Activated CD8-positive, alpha-beta memory T cell treated with anti-CD3 and anti-CD28 coated beads, Interleukin-2, amount 10 ng/mL, durations not matched to agents 7 days and 5 days (primary cell): ENCODE results near the gene RGS5. TPM values are rescaled to one million over a fixed set of nuclear protein-coding genes. Genes with fewer than 3 reads are reported as not detected.
"Not testable (repeated sequence)": the region's sequence is repeated elsewhere in the genome, so short reads cannot be mapped to it uniquely, and the experiment has no call there.

Experiments used
- ATAC-seq: fragments of 150-1000 bp; cut with Tn5 transposase; one replicate; pipeline ENCODE4 v1.10.0; 2021; ENCODE audit warnings: moderate library complexity
- CTCF ChIA-PET: fragments of 350-600 bp; sonication (Branson Sonifier 250); formaldehyde crosslinking; loops from one replicate; lab custom pipeline; 2021; ENCODE audit warnings: antibody characterized with exemption; lab: Charles Lee
- DNase-seq: peaks from one replicate; pipeline ENCODE4 v3.0.0-alpha.2; 2020
- H3K27ac Mint-ChIP-seq: one replicate; pipeline ENCODE4 v1.8.0; 2021; ENCODE audit warnings: mild to moderate bottlenecking, mixed read lengths
- H3K27me3 Mint-ChIP-seq: one replicate; pipeline ENCODE4 v1.8.0; 2021; ENCODE audit warnings: mixed read lengths
- H3K36me3 Mint-ChIP-seq: one replicate; pipeline ENCODE4 v1.8.0; 2021; ENCODE audit warnings: mild to moderate bottlenecking, mixed read lengths
- H3K4me1 Mint-ChIP-seq: one replicate; pipeline ENCODE4 v1.8.0; 2021; ENCODE audit warnings: mixed read lengths
- H3K4me3 Mint-ChIP-seq: one replicate; pipeline ENCODE4 v1.8.0; 2021; ENCODE audit warnings: mild to moderate bottlenecking, moderate library complexity, mixed read lengths
- H3K9me3 Mint-ChIP-seq: one replicate; pipeline ENCODE4 v1.8.0; 2022; ENCODE audit warnings: low read depth, mixed read lengths
- total RNA-seq, 2 experiments: library from RNA; stranded (reverse); gene quantifications; one replicate each; pipeline ENCODE4 v1.2.3, GENCODE V29; 2021

The RGS5 gene, protein sequence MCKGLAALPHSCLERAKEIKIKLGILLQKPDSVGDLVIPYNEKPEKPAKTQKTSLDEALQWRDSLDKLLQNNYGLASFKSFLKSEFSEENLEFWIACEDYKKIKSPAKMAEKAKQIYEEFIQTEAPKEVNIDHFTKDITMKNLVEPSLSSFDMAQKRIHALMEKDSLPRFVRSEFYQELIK
- total RNA-seq = 1 to 10 TPM; 3.1 to 3.7 TPM

DNA sequence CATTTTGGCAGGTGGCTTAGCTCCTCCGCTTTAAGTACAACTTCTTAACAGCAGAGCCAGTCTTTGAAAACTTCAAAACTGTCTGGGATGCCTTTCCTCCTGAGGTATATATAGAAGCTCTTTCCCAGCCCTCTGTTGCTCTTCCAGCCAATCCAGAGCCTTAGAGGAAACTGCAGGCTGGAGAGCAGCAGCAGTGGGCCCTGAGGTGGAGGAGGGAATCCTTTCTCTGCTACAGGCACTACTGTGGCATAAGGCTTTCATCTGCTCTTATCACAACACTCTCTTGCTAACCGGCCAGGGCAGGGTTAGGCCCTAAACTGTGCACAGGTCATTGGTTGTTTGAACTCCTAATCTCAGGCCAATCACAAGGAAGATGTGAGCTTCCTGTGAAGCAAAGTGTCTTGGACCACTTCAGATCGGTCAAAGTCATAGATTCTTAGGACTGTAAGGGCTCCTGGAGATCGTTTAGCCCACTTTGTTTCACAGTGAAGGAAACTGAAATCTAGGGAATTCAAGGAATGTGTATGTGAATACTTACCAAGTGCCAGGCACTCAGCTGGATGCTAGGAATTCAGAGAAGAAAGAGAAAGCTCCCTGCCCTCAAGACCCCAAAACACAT lies at the start of gene RGS5:
RGS5 (minus strand) TSS at position 84 of the 619 bp plus-strand sequence; CDS start at position 3, 81 bp downstream.
- no peak for DNase-seq
- no peaks in the 10 kb centered on the region for H3K27me3 Mint-ChIP-seq
- H3K4me1 Mint-ChIP-seq = no peaks in the 10 kb centered on the region
- no peak within 1 kb of the TSS for H3K27ac Mint-ChIP-seq
- H3K4me3 Mint-ChIP-seq = no peak within 1 kb of the TSS
- no peaks in the 10 kb centered on the region for H3K36me3 Mint-ChIP-seq
- ATAC-seq = no peak
- H3K9me3 Mint-ChIP-seq = no peaks in the 10 kb centered on the region
- CTCF ChIA-PET = no interaction called here

DNA sequence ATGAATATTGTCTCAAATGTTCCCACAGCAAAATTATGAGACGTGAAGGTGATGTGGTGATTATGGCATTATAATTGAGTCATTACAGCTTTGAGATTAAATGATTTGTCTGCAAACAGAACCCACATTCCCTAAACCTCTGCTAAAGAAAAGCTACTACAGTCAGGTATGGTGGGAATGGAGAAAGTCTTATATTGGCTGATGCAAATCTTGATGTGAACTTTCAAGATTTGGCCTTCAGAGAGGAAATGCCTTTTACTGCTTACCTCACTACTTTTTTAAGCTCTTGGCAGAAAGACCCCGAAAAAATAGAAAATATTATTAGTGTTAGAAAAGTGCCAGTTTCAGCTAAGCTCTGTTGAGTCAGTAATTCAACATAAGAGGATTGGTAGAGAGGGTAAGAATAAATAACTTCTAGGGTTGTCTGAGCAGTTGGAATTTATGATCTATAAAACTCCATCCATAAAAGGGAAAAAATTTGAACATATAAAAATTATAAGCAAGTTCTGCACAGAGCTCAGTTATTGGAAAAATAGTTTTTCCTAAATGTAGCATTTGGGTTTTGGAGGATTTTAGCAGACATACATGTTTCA lies 47.8 kb upstream of the RGS5 start:
- Mint-ChIP-seq H3K9me3 (no peaks in the 10 kb centered on the region), H3K27ac (no peak overlapping the region), H3K4me1 (no peaks in the 10 kb centered on the region), H3K36me3 (no peaks in the 10 kb centered on the region), H3K27me3 (no peaks in the 10 kb centered on the region), H3K4me3 (no peak overlapping the region)
- CTCF ChIA-PET = interaction anchor here (1.6 kb wide), 1 partner anchor 8 kb away, joined by 5 read pairs; no protein-coding TSS in a partner anchor
- ATAC-seq (no peak), DNase-seq (no peak)

DNA sequence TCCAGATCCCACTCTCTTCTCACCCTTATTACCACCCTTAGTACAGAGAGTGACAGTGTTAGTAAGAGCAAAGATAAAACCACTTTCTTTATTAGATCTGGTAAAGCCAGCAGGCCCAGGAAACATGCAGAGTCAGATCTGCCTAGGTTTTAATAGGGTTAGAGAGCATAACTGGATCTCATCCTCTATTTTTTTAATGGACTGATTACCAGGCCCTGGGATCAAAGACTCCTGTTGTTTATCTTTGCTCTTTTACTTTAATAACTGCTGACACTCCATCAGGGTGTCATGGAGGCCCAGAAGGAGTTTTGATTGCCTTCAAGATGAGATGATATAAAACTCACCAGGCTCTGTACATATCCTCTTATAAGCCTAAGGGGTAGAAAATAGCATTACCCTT lies 45.3 kb upstream of the RGS5 start:
- Mint-ChIP-seq H3K4me3 (no peak overlapping the region), H3K36me3 (no peaks in the 10 kb centered on the region), H3K4me1 (no peaks in the 10 kb centered on the region), H3K9me3 (no peaks in the 10 kb centered on the region), H3K27me3 (no peaks in the 10 kb centered on the region), H3K27ac (no peak overlapping the region)
- CTCF ChIA-PET = no interaction called here
- ATAC-seq (no peak), DNase-seq (no peak)

DNA sequence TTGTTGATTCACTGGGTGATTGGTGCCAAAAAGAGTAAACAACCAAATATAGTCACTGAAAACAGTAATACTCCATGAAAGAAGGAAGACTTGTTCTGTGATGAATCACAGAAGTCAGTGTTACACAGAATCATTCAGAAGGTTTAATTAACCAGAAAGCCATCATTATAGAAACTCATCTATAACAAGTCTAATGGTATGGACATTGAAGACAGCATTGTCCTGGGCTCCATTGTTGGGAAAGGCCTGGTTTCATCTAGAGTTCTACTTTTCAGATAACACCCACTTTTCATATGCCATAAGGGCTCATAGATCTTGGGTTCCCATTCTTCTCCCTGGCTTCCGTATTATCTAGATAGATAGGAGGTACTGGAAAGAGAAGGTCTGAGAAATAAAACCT lies 41.9 kb upstream of the RGS5 start:
- DNase-seq, H3K4me3 Mint-ChIP-seq, H3K27me3 Mint-ChIP-seq, H3K27ac Mint-ChIP-seq, H3K4me1 Mint-ChIP-seq, H3K9me3 Mint-ChIP-seq, ATAC-seq, H3K36me3 Mint-ChIP-seq, CTCF ChIA-PET: not testable (repeated sequence)

DNA sequence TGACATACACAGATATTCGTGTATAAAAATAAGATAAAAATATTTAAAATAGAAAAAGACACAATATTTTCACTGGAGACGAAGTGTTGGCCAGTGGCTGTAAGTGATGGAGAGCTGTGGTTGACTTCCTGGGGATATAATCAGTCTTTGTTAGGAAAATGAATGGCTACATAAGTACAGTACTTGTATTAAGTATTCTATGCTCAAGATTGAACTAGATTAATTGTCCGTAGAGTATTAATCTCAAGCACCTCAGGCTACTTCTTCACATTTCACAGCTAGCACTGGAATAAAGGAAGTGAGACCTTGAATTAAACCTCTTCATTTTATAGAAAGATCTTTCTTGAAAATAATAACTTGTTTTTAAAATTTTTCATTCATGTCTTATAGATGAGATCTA lies 39.0 kb upstream of the RGS5 start:
- no peak overlapping the region for H3K4me3 Mint-ChIP-seq
- no peaks in the 10 kb centered on the region for H3K4me1 Mint-ChIP-seq

DNA sequence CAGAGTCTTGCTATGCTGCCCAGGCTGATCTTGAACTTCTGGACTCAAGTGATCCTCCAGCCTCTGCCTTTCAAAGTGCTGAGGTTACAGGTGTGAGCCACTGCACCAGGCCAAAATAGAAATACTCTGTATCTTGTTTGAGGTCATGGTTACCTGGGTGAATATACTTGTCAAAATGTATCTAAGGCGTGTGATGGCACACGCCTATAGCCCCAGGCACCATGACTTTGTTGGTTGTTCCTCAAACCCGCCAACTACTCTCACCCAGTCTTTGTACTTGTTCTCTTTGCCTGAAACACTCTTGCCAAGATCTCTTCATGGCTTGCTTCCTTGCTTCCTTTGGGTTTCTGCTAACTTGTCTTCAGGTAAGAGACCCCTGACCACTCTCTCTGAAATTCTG lies 38.0 kb upstream of the RGS5 start:
- ATAC-seq (no peak), DNase-seq (no peak)
- Mint-ChIP-seq H3K4me3 (no peak overlapping the region), H3K36me3 (no peaks in the 10 kb centered on the region), H3K4me1 (no peaks in the 10 kb centered on the region), H3K27ac (no peak overlapping the region), H3K9me3 (no peaks in the 10 kb centered on the region), H3K27me3 (no peaks in the 10 kb centered on the region)
- CTCF ChIA-PET = no interaction called here

More for the DNA sequence above, 39.0 kb upstream of the RGS5 start:
- Mint-ChIP-seq H3K27ac (no peak overlapping the region), H3K27me3 (no peaks in the 10 kb centered on the region), H3K9me3 (no peaks in the 10 kb centered on the region), H3K36me3 (no peaks in the 10 kb centered on the region)
- DNase-seq (no peak), ATAC-seq (no peak)
- CTCF ChIA-PET = no interaction called here

DNA sequence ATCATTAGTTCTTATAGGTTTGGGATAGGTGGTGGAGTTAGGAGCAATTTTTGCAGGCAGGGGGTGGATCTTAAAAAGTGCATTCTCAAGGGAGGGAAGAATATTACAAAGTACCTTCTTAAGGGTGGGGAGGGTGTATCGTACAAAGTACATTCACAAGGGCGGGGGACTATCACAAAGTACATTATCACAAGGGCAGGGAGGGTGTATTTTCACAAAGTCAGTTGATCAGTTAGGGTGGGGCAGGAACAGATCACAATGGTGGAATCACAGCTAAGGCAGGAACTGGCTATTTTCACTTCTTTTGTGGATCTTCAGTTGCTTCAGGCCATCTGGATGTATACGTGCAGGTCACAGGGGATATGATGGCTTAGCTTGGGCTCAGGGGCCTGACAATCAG lies 30.9 kb upstream of the RGS5 start:
- H3K36me3 Mint-ChIP-seq, ATAC-seq, H3K27ac Mint-ChIP-seq, DNase-seq, H3K9me3 Mint-ChIP-seq, CTCF ChIA-PET, H3K4me1 Mint-ChIP-seq, H3K4me3 Mint-ChIP-seq, H3K27me3 Mint-ChIP-seq: not testable (repeated sequence)

DNA sequence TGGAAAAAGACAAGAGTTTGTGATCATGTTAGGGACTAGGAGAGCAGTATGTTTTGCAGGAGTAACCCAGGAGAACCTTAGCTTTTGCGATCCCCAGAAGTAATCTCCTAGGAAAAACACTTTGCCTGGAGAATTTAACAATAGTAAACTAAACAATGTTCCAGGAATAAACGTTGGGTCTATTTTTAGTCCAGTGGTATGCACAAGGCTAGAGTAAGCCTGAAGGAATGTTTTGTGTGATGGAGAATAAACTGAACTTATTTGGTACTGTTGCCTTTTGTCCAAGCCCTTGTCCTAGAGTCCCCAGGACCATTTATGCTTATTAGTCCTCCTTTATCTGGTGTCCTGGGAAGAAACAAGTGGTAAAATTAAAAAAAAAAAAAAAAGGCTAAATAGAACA lies 28.7 kb upstream of the RGS5 start:
- DNase-seq = no peak
- Mint-ChIP-seq H3K4me3 (no peak overlapping the region), H3K36me3 (no peaks in the 10 kb centered on the region), H3K27ac (no peak overlapping the region), H3K27me3 (no peaks in the 10 kb centered on the region), H3K9me3 (no peaks in the 10 kb centered on the region), H3K4me1 (no peaks in the 10 kb centered on the region)
- CTCF ChIA-PET = no interaction called here
- no peak for ATAC-seq

DNA sequence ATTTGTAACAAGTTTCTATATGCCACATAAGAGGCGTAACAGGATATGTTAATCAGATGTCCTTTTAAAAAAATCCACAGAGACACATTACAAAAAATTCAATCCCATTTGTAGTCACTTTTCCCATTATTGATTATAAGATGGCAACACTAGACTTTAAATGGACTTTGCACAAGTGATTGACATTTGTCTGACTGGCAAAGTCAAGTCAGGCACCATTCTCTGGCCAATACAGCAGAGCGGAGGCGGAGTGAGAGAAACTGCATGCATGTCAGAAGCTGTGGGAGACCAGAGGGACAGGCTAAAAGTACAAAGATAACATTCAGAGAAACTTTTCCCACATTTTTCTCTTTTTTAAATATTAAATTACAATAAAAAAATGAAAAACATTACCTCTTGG lies 28.1 kb upstream of the RGS5 start:
- no peaks in the 10 kb centered on the region for H3K4me1 Mint-ChIP-seq
- H3K9me3 Mint-ChIP-seq = no peaks in the 10 kb centered on the region
- no peak for DNase-seq
- no peak overlapping the region for H3K27ac Mint-ChIP-seq
- H3K4me3 Mint-ChIP-seq = no peak overlapping the region
- no peaks in the 10 kb centered on the region for H3K27me3 Mint-ChIP-seq
- H3K36me3 Mint-ChIP-seq = no peaks in the 10 kb centered on the region
- no peak for ATAC-seq
- CTCF ChIA-PET = no interaction called here

DNA sequence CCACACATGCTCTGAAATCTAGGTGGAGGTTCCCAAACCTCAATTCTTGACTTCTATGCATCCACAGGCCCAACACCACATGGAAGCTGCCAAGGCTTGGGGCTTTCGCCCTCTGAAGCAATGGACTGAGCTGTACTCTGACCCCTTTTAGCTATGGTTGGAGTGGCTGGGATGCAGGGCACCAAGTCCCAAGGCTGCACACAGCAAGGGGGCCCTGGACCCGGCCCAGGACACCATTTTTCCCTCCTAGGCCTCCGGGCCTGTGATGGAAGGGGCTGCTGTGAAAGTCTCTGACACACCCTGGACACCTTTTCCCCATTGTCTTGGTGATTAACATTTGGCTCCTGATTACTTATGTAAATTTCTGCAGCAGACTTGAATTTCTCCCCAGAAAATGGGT lies 25.6 kb upstream of the RGS5 start:
- H3K36me3 Mint-ChIP-seq, H3K9me3 Mint-ChIP-seq, H3K27ac Mint-ChIP-seq, H3K27me3 Mint-ChIP-seq, H3K4me3 Mint-ChIP-seq, ATAC-seq, H3K4me1 Mint-ChIP-seq, DNase-seq, CTCF ChIA-PET: not testable (repeated sequence)

DNA sequence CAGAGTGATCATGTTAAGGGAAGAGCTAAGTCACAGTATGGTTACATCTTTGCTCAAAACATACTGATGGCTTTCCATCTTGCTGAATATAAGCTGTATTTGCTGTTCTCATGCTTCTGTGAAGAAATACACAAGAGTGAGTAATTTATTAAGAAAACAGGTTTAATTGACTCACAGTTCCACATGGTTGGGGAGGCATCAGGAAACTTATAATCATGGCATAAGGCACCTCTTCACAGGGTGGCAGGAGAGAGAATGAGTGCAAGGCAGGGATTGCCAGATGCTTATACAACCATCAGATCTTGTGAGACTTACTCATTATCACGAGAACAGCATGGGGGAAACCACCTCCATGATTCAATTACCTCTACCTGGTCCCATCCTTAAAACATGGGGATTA lies 24.4 kb upstream of the RGS5 start:
- no peaks in the 10 kb centered on the region for H3K36me3 Mint-ChIP-seq
- H3K9me3 Mint-ChIP-seq = no peaks in the 10 kb centered on the region
- DNase-seq (no peak), ATAC-seq (no peak)
- no peak overlapping the region for H3K4me3 Mint-ChIP-seq
- no peaks in the 10 kb centered on the region for H3K27me3 Mint-ChIP-seq
- H3K4me1 Mint-ChIP-seq = no peaks in the 10 kb centered on the region
- CTCF ChIA-PET = no interaction called here
- H3K27ac Mint-ChIP-seq = no peak overlapping the region

DNA sequence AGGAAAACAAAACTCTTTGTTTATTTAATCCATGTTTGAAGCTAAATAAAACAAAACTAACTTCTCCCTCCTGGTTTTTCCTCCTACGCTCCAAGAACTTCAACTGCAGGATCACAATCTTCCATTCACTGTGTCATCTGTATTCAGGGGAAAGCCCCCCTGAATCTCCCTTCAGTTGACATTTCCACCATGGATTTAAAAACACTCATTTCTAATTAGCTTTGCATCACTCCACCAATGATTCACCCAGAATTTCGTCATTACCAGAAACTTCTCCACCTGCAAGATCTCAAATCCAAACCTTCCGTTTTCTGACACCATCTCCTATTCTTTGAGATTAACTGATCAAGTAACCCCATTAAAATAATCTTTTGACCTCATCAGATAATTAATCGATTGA lies 10.9 kb upstream of the RGS5 start:
- CTCF ChIA-PET = no interaction called here
- DNase-seq (no peak), ATAC-seq (no peak)
- Mint-ChIP-seq H3K36me3 (no peaks in the 10 kb centered on the region), H3K27ac (no peak overlapping the region), H3K9me3 (no peaks in the 10 kb centered on the region), H3K4me1 (no peaks in the 10 kb centered on the region), H3K4me3 (no peak overlapping the region), H3K27me3 (peaks cover 14% of the 10 kb centered on the region)

DNA sequence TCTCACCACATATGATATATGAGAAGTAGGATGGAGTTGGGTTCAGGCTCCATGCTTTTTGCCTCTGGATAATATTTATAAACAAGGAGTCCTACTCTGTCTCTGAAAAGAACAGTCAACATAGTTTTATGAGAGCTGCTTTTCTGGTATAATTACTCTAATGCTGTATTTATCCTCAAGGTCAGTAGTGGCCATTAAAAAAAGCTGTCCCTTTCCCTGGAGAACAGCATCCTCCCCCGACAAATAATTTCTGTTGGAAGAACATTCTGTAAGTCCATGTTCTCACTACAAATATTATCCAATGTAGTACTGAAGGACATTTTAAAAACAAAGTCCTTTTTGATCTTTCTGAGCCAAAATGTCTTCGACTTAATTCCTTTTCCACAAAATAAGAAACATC lies 9.0 kb upstream of the RGS5 start:
- DNase-seq = no peak
- no peak for ATAC-seq
- Mint-ChIP-seq H3K27ac (no peak overlapping the region), H3K4me3 (no peak overlapping the region), H3K9me3 (no peaks in the 10 kb centered on the region), H3K36me3 (no peaks in the 10 kb centered on the region), H3K4me1 (no peaks in the 10 kb centered on the region), H3K27me3 (peaks cover 14% of the 10 kb centered on the region)
- CTCF ChIA-PET = no interaction called here

DNA sequence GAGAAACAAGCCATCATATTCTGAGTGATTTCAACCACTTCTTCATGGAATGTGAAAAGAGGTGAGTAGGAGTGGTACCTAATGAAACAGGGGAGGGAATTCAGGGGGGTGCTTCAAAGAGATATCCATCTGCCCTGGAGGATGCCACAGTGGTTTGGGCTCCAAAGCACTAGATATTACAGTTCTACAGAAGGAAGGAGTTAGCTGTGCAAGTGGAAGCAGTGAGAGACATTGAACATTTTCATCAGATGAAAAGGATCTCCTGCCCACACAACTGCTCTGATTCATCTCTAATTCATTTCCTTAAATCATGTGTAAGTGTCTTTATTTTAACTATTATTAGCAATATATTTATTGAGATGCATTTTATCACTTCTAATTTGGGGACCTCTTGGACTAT lies 2.8 kb upstream of the RGS5 start:
- Mint-ChIP-seq H3K9me3 (no peaks in the 10 kb centered on the region), H3K4me1 (no peaks in the 10 kb centered on the region), H3K27me3 (no peaks in the 10 kb centered on the region), H3K27ac (no peak overlapping the region), H3K4me3 (no peak overlapping the region), H3K36me3 (no peaks in the 10 kb centered on the region)
- DNase-seq = no peak
- CTCF ChIA-PET = no interaction called here
- ATAC-seq = no peak
